Adipose tissue (tissue), 3 donors: ENCODE results near the gene PPP2R2B. TPM values are rescaled to one million over a fixed set of nuclear protein-coding genes. Genes with fewer than 3 reads are reported as not detected.

ENCODE experiments used
- H3K27ac ChIP-seq: one replicate; pipeline ENCODE4 v1.5.1; 2013; ENCODE audit warnings: low read depth, low read length
- WGBS, 3 donors: extraction: QIAGEN DNeasy Blood & Tissue Kit; methylation state at CpG; one replicate each; pipeline ENCODE4 v1.1.7; 2013; 5-methylcytosine and 5-hydroxymethylcytosine counted together
- polyA plus RNA-seq, 3 donors: library from polyadenylated mRNA; stranded (reverse); fragments of 200-250 nt; gene quantifications; one replicate each; pipeline ENCODE4 v1.2.3, GENCODE V29; 2013
- donor health status: healthy with polysubstance abuse.
- donor health status: Bipolar disorder and iron deficiency.
- donor health status: healthy.

PPP2R2B gene
- polyA plus RNA-seq, 3 donors: 0.28 to 0.34 (median 0.31) TPM

- H3K27ac ChIP-seq: no peak overlapping the region
Observed at GRCh38 chr5:146697211-146697610, 181.3 kb downstream of the PPP2R2B start.

GRCh38 chr5:146695646-146696045 is 182.9 kb downstream of the PPP2R2B start:
- H3K27ac ChIP-seq: no peak overlapping the region
- 64 to 92% (median 90%) methylated on average over 1 of the region's 1 CpG for WGBS, 3 donors

GRCh38 chr5:146690880-146691355 is 187.6 kb downstream of the PPP2R2B start:
- WGBS, 3 donors: 83 to 87% (median 85%) methylated on average over 6 of the region's 6 CpGs
- H3K27ac ChIP-seq: no peak overlapping the region

- WGBS, 3 donors: 35 to 69% (median 67%) methylated on average over 4 of the region's 4 CpGs
- H3K27ac ChIP-seq: no peak overlapping the region
Observed at GRCh38 chr5:146687630-146688029, 190.9 kb downstream of the PPP2R2B start.

GRCh38 chr5:146683861-146684260 is 194.7 kb downstream of the PPP2R2B start:
- WGBS, 3 donors: 73 to 91% (median 89%) methylated on average over 5 of the region's 5 CpGs
- no peak overlapping the region for H3K27ac ChIP-seq

GRCh38 chr5:146682899-146683532 is 195.5 kb downstream of the PPP2R2B start:
- 78 to 85% (median 80%) methylated on average over 5 of the region's 5 CpGs for WGBS, 3 donors
- no peak overlapping the region for H3K27ac ChIP-seq

GRCh38 chr5:146681585-146682105 is 196.9 kb downstream of the PPP2R2B start:
- no peak overlapping the region for H3K27ac ChIP-seq
- 52 to 59% (median 59%) methylated on average over 2 of the region's 2 CpGs for WGBS, 3 donors

GRCh38 chr5:146680846-146681584 is 197.5 kb downstream of the PPP2R2B start:
- H3K27ac ChIP-seq: no peak overlapping the region
- 72 to 83% (median 72%) methylated on average over 9 of the region's 9 CpGs for WGBS, 3 donors

GRCh38 chr5:146675636-146676035 is 202.9 kb downstream of the PPP2R2B start:
- no peak overlapping the region for H3K27ac ChIP-seq
- WGBS, 3 donors: 22 to 36% (median 32%) methylated on average over 4 of the region's 4 CpGs

GRCh38 chr5:146672866-146673265 is 205.7 kb downstream of the PPP2R2B start:
- H3K27ac ChIP-seq: no peak overlapping the region
- 51 to 85% (median 84%) methylated on average over 1 of the region's 1 CpG for WGBS, 3 donors

GRCh38 chr5:146671561-146672295 is 206.8 kb downstream of the PPP2R2B start:
- 39 to 51% (median 49%) methylated on average over 7 of the region's 7 CpGs for WGBS, 3 donors
- no peak overlapping the region for H3K27ac ChIP-seq

GRCh38 chr5:146669656-146670055 is 208.9 kb downstream of the PPP2R2B start:
- no peak overlapping the region for H3K27ac ChIP-seq
- WGBS, 3 donors: 63 to 84% (median 78%) methylated on average over 3 of the region's 3 CpGs

GRCh38 chr5:146667633-146668272 is 210.8 kb downstream of the PPP2R2B start:
- WGBS, 3 donors: 40 to 47% (median 47%) methylated on average over 4 of the region's 4 CpGs
- H3K27ac ChIP-seq: no peak overlapping the region

GRCh38 chr5:146662229-146662628 is 216.3 kb downstream of the PPP2R2B start:
- 73 to 94% (median 84%) methylated on average over 1 of the region's 1 CpG for WGBS, 3 donors
- H3K27ac ChIP-seq: no peak overlapping the region

GRCh38 chr5:146660376-146660960 is 218.1 kb downstream of the PPP2R2B start:
- whole genome bisulfite sequencing, 3 donors: 85 to 91% (median 90%) methylated on average over 3 of the region's 3 CpGs
- H3K27ac ChIP-seq: no peak overlapping the region

GRCh38 chr5:146659961-146660360 is 218.6 kb downstream of the PPP2R2B start:
- 65 to 79% (median 77%) methylated on average over 3 of the region's 3 CpGs for WGBS, 3 donors
- H3K27ac ChIP-seq: no peak overlapping the region

GRCh38 chr5:146656703-146657102 is 221.9 kb downstream of the PPP2R2B start:
- no peak overlapping the region for H3K27ac ChIP-seq
- WGBS, 3 donors: 77 to 86% (median 81%) methylated on average over 7 of the region's 7 CpGs

GRCh38 chr5:146653560-146653959 is 225.0 kb downstream of the PPP2R2B start:
- WGBS, 3 donors: 63 to 78% (median 69%) methylated on average over 7 of the region's 7 CpGs

More at GRCh38 chr5:146653560-146653959, 225.0 kb downstream of the PPP2R2B start:
- no peak overlapping the region for H3K27ac ChIP-seq
